Activated CD4-positive, CD25-positive, alpha-beta regulatory T cell treated with anti-CD3 and anti-CD28 coated beads, Interleukin-2, amount 50 U/mL, for 72 hours (primary cell): ENCODE results near the gene SGO2.
"Not testable (repeated sequence)": the region's sequence is repeated elsewhere in the genome, so short reads cannot be mapped to it uniquely, and the experiment has no call there.

Source experiments
- DNase-seq: peaks from one replicate; pipeline ENCODE4 v3.0.0; 2021

SGO2 gene

GRCh38 chr2:200525551-200525881 lies 491 bp upstream of the SGO2 start:
- no peak for DNase-seq

- DNase-seq, result no peak
Observed at GRCh38 chr2:200528228-200528627, 2.2 kb downstream of the SGO2 start.

- no peak for DNase-seq
Observed at GRCh38 chr2:200533754-200534153, 7.7 kb downstream of the SGO2 start.

GRCh38 chr2:200534572-200534971 lies 8.6 kb downstream of the SGO2 start:
- DNase-seq, result no peak

- no peak for DNase-seq
Observed at GRCh38 chr2:200538139-200538538, 12.1 kb downstream of the SGO2 start.

GRCh38 chr2:200540793-200541192 lies 14.8 kb downstream of the SGO2 start:
- DNase-seq, result no peak

- DNase-seq, result not testable (repeated sequence)
Observed at GRCh38 chr2:200566596-200566995, 40.6 kb downstream of the SGO2 start.

GRCh38 chr2:200567932-200568331 lies 41.9 kb downstream of the SGO2 start:
- no peak for DNase-seq

GRCh38 chr2:200575957-200576356 lies 50.0 kb downstream of the SGO2 start:
- no peak for DNase-seq

- DNase-seq, result no peak
Observed at GRCh38 chr2:200577027-200577426, 51.0 kb downstream of the SGO2 start.

GRCh38 chr2:200578778-200579177 lies 52.8 kb downstream of the SGO2 start:
- DNase-seq, result no peak

- no peak for DNase-seq
Observed at GRCh38 chr2:200584639-200585038, 58.6 kb downstream of the SGO2 start.

- no peak for DNase-seq
Observed at GRCh38 chr2:200585340-200585729, 59.3 kb downstream of the SGO2 start.

- no peak for DNase-seq
Observed at GRCh38 chr2:200585730-200586643, 60.0 kb downstream of the SGO2 start, which contains the start of gene AOX1. AOX1 (plus strand) TSS chr2:200586014; CDS start chr2:200586109, 95 bp downstream.

GRCh38 chr2:200586644-200586975 lies 60.6 kb downstream of the SGO2 start:
- DNase-seq, result no peak

GRCh38 chr2:200587007-200587616 lies 61.1 kb downstream of the SGO2 start:
- no peak for DNase-seq

GRCh38 chr2:200588076-200588678 lies 62.2 kb downstream of the SGO2 start:
- no peak for DNase-seq

GRCh38 chr2:200590090-200590489 lies 64.1 kb downstream of the SGO2 start:
- no peak for DNase-seq

GRCh38 chr2:200591308-200591707 lies 65.3 kb downstream of the SGO2 start:
- DNase-seq, result no peak

GRCh38 chr2:200592406-200593075 lies 66.5 kb downstream of the SGO2 start:
- DNase-seq, result no peak

GRCh38 chr2:200593905-200594304 lies 67.9 kb downstream of the SGO2 start:
- no peak for DNase-seq

GRCh38 chr2:200595913-200596312 lies 69.9 kb downstream of the SGO2 start:
- DNase-seq, result no peak

GRCh38 chr2:200596774-200597570 lies 71.0 kb downstream of the SGO2 start:
- DNase-seq, result no peak
